HG02973 (cell line): ENCODE measurements around the gene CACNA1F.

Experiments
- ATAC-seq: cut with Tn5 transposase; IDR thresholded peaks from one replicate; pipeline ENCODE4 v1.9.1; 2021; ENCODE audit warnings: moderate library complexity; ENCODE audit not compliant: unreplicated experiment

CACNA1F gene

DNA sequence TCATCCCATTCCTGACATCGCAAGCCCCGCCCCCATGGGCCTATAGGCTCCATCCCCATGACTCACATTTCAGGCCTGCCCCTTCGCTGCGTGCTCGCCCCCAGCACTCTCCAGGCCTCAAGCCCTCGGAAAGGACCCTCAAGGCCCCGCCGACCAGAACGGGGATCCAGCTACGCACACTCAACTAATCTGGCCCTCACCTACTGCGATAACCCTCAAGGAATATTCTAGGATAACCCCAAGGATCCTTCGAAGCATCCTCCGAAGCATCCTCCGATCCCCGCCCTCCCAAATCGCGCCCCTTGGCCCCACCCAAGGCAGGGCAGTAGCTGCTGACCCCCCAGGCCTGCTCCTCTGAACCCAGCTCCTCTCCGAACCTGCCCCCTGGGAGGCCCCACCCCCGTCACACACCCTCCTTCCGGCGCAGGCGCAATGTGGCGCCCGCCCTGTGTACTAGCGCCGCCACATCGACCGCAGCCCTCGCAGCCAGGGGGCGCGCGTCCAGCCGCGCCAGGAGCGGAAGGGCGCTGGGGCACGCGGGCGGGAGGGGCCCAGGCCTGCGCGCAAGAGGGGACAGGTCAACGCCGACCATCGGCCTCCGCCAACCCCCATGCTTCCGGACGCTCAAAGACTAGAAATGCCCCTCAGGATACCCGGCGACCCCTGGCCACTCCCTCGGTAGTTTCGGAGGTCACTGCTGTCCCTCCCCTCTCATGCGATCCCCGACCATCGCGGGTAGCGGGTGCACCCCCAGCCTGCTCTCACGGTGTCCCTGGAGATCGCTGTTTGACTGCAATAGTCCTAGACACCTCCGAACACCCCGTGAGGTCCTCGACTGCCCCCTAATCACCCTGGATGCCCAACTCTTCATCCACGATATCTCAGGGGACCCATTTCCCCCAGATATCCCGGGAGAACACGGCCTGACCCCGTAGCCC is 77.0 kb downstream of the CACNA1F start:
- ATAC-seq = peak; percentile 77

- no peak for ATAC-seq
These were observed 77.8 kb downstream of the CACNA1F start for GRCh38 chrX:49155243-49155899.
